Measurements from ENCODE around the gene RAP1A.

RAP1A gene

DNA sequence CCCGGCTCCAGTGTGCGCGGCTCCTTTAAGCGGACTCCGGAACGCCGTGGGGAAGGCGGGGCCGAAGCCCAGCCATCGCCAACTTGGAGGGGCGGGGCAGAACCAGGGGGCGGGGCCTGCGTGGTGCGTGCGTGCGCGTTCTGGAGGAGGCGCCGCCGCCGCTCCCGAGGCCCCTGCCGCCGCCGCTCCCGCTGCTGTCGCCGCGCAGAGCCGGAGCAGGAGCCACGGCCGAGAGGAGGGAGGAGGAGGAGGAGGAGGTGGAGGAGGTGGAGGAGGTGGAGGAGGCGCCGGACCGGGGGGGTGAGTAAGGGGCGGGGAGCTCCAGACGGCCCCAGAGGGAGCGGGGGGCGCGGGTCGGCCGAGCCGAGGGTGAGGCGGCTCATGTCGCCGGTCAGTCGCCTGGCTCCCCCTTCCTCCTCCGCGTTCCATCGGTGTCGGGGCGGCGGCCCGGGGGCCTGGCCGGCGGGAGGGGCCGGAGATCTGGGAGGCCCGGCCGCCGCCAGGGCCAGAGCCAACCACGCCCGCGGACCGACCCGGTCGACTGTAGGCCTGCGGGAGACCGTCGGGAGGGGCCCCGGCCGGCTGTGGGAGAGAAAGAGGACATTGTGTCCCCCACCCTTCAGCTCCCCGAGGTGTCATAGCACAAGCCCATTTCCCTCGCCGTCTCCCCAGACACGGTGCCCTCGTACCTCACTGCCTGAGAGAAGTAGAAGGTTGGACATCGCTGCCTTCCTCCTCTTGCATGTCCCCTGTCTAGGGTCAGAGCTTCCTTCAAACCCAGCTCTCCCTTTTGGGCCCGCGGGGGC is at the start of gene RAP1A:
RAP1A (plus strand) TSS at position 155 of the 806 bp plus-strand sequence. CDS start 71,572 bp downstream, outside the sequence.
- peak; percentile 95 for DNase-seq (ENCODE audit: low spot score)

GRCh38 chr1:111569913-111570312 is 49.7 kb upstream of the RAP1A start:
- no peak for DNase-seq (ENCODE audit: low spot score)

DNA sequence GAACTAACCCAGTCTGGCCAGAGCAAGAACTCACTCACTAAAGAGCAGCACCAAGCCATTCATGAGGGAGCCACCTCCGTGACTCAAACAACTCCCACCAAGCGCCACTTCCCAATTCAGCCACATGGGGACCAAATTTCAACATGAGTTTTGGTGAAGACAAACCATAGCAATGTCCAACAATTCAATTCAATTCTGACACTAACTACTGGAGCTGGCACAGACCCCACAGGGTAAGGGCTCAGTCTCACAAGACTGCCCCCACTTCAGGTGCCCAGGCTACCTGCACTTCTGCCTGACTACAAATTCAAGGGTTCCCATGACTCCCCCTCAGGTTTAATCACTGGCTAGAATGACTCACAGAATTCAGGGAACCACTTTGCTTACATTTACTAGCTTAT is 48.8 kb upstream of the RAP1A start:
- peak; percentile 42 for DNase-seq (ENCODE audit: low spot score)

DNA sequence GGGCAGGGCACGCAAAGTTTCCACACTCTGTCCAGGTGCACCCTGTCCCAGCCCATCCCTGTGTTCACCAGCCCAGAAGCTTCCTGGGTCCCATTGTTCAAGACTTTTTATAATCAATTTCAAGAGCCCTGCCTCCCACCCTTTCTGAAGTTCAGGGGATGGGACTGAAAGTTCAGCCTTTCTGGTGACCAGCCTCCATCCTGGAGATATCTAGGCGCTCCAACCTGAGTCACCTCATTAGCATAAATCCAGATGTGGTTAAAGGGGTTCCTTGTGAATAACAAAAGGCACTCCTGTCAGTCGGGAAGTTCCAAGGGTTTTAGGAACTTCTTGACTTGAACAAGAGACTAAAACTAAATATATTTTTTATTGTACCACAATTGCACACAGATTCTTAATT is 48.4 kb upstream of the RAP1A start:
- DNase-seq (ENCODE audit: low spot score): no peak

DNA sequence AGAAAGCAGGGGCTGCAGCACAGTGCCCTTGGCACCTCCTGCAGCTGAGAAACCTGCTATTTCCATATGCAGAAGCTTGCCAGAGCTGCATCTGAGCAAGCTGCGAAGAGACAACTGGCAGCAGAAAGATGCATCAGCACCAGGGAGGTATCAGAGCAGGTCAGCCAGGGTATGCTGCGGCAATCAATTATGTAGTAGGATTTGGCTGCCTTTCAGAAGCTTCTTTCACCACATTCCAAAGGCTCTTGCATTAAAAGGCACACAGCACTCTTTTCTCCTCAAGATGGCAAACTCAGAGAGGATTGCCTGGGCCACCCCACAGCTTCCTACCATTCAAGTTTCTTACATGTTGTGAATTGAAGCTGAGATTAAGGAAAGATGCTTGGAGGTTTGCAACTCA is 47.6 kb upstream of the RAP1A start:
- no peak for DNase-seq (ENCODE audit: low spot score)

DNA sequence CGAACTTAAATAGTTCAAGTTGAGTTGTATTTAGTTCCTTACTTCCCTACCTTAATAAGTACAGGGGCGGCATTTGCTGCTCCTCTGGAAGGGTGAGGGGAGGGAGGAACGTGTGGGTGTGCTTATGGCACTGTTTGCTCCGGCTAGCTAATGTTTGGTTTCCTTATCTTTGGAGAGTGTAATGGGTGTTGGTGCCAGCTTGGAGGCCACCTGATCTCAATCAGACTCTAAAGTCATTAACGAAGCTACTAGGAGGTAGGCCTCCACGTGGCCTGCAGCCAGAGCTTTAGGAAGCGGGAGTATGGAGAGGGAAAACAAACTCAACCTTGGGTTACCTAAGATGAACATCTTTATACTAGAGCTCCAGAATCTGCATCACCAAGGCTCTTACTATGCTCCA is 43.0 kb upstream of the RAP1A start:
- no peak for DNase-seq (ENCODE audit: low spot score)

GRCh38 chr1:111577814-111578213 is 41.8 kb upstream of the RAP1A start:
- DNase-seq (ENCODE audit: low spot score): no peak

GRCh38 chr1:111581166-111581565 is 38.4 kb upstream of the RAP1A start:
- DNase-seq (ENCODE audit: low spot score): no peak

DNA sequence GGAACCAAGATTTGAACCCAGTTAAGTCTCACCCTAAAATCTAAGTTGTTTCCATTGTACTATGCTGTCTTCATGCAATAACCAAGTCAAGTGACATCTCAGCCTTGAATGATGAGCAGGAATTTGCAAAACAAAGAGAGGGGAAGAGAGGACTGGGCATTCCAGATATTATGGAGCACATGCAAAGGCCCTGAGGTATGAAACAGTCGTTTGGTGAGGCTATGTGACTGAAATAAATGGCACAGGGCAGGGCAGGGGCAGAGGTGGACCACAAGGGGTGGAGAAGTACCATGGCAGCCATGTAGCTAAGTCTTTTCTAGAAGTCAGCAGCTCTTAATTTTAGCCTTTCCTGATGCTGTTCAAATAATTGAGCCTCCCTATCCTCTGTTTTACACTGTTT is 37.6 kb upstream of the RAP1A start:
- DNase-seq (ENCODE audit: low spot score): no peak

GRCh38 chr1:111582644-111583618 is 36.7 kb upstream of the RAP1A start:
- no peak for DNase-seq (ENCODE audit: low spot score)

GRCh38 chr1:111585447-111586086 is 34.0 kb upstream of the RAP1A start:
- DNase-seq (ENCODE audit: low spot score): no peak

DNA sequence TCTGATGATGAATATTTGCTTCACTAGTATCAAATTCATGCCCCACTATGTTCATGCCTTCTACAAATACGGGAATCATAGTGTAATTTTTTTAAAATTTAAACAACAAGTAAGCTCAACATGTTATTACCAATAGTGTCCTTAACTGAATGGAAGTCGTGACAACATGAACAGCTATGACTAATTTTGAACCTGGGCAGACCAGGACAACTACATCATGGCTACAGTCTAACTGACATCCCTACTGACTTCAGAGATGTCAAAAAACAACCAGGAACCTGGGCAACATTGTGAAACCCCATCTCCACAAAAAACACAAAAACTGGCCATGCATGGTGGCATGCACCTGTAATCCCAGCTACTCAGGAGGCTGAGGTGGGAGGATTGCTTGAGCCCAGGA is 33.5 kb upstream of the RAP1A start:
- no peak for DNase-seq (ENCODE audit: low spot score)

DNA sequence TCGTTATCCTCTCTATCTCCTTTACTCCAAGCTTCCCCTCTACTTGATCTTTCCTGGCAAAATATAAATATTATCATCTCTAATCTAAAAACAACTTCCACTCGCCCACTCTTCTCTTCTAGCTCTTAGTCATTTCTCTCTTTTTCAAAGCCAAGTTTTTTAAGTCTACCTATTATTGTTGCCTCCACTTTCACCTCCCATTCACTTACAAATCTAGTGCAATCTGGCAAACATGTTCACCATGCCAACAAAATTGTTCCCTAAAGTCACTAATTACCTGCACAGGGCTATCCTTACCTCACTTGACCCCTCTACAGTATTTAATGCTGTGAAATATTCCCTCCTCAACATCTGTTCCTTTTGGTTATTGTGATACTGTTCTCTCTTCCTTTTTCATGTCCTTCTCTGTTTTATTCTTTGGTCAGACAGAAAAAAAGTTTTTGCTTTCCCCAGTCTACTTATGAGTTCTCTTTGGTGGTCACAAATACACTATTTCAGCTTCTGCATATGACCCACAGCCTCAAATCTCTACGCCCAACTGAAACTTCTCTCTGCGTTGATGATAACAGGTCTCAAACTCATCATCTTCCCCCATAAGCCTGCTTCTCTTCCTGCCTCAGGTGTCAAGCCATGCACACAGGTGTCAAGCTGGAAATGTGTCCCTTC is 31.9 kb upstream of the RAP1A start:
- no peak for DNase-seq (ENCODE audit: low spot score)

- no peak for DNase-seq (ENCODE audit: low spot score)
Observed at GRCh38 chr1:111591937-111592336, 27.7 kb upstream of the RAP1A start.

DNA sequence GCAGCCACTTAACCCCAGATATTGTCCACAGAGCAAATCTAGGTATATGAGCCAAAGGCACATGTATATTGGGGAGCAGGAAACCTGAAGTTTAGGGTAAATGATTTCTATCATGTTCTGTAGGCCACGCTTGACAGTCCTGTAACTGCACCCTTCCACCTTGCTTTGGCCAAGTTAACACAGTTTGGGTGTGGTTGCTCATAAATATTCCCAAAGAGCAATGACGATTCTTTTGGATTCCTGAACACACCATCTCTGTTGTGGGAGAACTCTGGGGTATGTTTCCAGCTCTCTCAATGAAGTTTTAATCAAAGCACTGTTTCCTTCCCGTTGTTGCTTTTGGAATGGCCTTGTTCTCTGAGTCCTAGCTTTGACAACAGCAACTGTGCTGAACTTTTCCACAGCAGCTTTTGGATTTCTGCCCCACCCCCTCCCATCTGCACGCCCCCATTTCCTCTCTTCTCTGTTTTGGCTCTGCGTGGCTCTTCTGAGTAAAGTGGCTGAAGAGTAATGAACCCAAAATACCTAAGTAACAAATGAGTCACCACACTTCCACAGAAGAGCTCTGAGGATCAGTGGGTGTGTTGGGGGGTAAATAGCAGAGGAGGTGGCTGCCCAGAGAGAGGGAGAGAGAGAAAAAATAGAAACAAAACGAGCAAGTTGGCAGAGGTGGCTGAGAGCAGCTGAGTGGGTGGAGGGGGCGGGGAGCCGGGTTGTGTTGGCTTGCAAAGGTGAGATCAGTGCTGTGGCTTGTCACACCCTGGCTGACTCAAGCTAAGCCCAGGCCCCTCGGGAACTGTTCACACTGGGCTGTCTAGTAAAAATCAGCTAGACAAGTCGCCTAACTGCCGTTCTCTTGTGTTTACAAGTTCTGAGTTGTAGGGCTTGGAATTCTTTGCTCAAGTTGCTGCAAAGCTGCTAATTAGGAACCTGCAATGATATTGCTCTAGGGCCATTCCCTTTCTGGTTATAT is 26.9 kb upstream of the RAP1A start:
- peak; percentile 98 for DNase-seq (ENCODE audit: low spot score)

- no peak for DNase-seq (ENCODE audit: low spot score)
Observed at GRCh38 chr1:111593403-111594305, 25.9 kb upstream of the RAP1A start.

DNA sequence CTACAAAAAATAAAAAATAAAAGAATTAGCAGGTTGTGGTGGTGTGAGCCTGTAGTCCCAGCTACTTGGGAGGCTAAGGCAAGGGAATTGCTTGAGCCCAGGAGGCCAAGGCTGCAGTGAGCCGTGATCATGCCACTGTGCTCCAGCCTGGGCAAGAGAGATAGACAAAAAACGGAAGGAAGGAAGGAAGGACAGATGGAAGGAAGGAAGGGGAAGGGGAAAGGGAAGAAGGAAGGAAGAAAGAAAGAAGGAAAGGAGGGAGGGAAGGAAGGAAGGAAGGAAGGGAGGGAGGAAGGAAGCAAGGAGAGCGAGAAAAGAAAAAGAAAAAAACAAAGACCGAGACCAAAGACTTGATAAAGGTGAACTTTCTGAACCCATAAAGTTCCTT is 25.3 kb upstream of the RAP1A start:
- DNase-seq (ENCODE audit: low spot score): no peak

GRCh38 chr1:111595807-111596206 is 23.8 kb upstream of the RAP1A start:
- DNase-seq (ENCODE audit: low spot score): no peak

- DNase-seq (ENCODE audit: low spot score): peak; percentile 76
Observed at GRCh38 chr1:111596499-111596898, 23.1 kb upstream of the RAP1A start.

DNA sequence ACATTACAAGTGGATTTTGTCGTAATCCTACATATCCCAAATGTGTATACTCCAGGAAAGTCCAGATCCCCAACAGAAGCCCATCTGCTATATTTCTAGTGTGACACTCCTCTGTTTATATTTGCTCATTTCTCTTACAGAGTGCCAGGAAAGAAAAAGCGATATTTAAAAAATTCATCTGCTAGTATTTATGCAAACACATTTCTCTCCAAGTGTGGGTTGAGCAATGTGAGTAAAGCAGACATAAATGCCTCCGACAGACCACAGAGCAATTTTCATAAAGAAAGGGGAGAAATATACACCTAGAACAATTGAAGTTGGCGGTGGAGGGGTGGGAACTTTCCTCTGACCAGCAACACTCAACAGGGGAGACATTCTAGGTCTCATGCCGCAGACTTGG is 22.2 kb upstream of the RAP1A start:
- DNase-seq (ENCODE audit: low spot score): no peak
